Measurements from ENCODE around the gene HOXB7.

The HOXB7 gene

GRCh38 chr17:48564188-48565021 lies 46.4 kb downstream of the HOXB7 start:
- DNase-seq: no peak

DNA sequence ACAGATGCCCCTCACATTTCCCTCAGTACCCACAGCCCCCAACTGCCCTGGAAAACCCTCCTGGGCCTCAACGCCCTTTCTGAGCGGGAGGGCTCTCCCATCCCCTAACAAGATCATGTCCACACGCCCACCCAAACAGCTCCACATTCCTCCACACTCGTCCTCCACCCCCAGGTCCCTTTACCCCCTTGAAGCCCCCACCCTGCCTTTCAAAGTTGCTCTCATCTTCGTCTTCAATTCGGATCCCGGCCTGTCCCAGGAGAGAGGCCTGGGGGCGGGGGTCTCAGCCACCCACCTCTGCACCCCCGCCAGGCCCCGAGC lies 47.0 kb downstream of the HOXB7 start:
- no peak for DNase-seq

DNA sequence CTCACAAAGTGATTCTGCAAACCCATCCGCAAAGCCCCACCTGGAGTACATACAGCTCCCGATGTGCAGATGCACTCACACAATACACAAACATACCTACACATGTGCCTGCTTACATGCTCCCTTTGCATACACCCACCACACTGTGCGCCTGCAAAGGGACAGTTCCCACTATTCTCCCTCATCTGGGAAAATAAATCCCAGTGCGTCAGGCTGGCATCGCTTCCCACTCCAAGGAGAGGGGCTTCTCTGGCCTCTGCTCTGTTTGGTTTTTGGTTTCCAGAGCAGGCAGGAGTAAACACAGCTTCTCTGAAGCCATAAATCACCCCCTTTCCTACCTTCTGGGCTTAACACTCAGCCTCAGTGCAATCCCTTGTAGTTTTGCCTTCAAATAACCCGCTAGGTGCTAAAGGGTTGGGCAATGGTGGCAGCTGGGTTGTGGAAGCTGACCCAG lies 47.4 kb downstream of the HOXB7 start:
- DNase-seq: no peak

DNA sequence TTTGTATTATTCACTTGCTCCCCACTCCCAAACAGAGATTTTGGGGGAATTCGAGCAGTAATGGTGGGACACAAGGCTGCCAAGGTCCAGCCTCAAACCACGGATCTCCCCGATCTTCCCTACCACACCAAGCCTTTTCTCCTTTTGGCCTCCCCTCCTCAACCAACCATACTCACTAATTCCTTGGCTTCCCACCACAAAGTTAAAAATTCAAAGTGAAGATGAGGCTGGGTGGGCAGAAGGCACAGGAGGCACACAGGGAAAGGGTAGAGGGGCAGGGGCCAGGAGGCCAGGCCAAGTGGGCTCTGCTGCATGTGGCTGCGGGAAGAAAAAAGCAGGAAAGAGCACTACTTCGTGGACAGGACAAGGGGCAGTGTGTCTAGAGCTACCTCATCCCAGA lies 47.9 kb downstream of the HOXB7 start:
- DNase-seq: no peak

GRCh38 chr17:48561884-48562810 lies 48.7 kb downstream of the HOXB7 start:
- no peak for DNase-seq

- DNase-seq: no peak
These were observed 50.7 kb downstream of the HOXB7 start for GRCh38 chr17:48559840-48560817.

DNA sequence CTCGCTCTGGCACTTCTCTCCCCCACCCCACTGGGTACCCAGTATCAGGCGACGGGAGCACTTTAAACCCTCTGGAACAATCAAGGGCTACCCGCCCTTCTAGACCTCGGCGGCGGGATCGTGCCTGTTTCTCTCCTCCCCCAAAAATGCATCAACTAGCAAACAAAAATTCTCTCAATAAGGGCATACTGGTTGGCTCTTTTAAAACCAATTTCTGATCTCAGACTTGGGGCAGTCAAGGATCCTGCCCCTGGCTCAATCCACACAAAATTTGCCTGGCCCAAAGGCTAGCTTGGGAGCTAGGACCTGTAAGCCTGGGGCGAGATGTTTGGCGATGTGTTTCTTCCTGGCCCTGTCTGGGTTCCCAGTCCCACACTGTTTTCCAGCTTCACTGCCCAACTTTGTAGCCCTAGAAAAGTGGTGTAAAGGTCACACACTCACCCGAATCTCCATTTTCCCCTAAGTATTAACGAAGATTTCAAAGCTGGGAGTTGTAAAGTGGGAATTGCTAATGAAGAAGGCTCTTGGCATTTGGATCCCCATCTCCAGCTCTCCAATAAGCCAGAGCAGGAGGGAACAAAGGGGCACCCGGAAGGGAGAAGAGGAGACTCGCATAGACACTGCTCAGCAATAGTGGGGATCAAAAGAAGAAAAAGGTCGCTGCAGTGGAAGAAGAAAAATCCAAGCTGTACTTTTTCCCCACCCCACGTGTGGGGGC lies 51.5 kb downstream of the HOXB7 start:
- DNase-seq: no peak

GRCh38 chr17:48558831-48559121 lies 52.0 kb downstream of the HOXB7 start:
- DNase-seq: no peak

GRCh38 chr17:48558057-48558830 lies 52.6 kb downstream of the HOXB7 start:
- DNase-seq: no peak

Data from stimulated activated CD4-positive, alpha-beta T cell treated with anti-CD3 and anti-CD28 coated beads, Interleukin-4, amount 100 ng/mL, for 24 hours (primary cell).